HEK293 (cell line): ENCODE data around the gene DHRS4L2.
"Not testable (repeated sequence)": the region's sequence is repeated elsewhere in the genome, so short reads cannot be mapped to it uniquely, and the experiment has no call there.

ENCODE experiments used
- CTCF ChIP-seq: fragments of 450-650 bp; formaldehyde crosslinking; IDR thresholded peaks from 2 replicates; pipeline ENCODE4 v1.5.1; 2016; ENCODE audit warnings: missing biosample characterization, missing genetic modification characterization
- MEIS1 ChIP-seq: sonication (generic); formaldehyde crosslinking; IDR thresholded peaks from 2 replicates; pipeline ENCODE4 v1.8.1; 2022; ENCODE audit warnings: missing genetic modification reagents, mild to moderate bottlenecking, borderline replicate concordance
- OSR2 ChIP-seq: fragments of 450-650 bp; formaldehyde crosslinking; IDR thresholded peaks from 2 replicates; pipeline ENCODE4 v1.5.1; 2016; ENCODE audit warnings: missing biosample characterization, missing genetic modification characterization
- PRDM6 ChIP-seq: fragments of 450-650 bp; formaldehyde crosslinking; IDR thresholded peaks from 2 replicates; pipeline ENCODE4 v1.5.1; 2017; ENCODE audit warnings: missing biosample characterization, missing genetic modification characterization
- ZBTB11 ChIP-seq: fragments of 450-650 bp; formaldehyde crosslinking; conservative IDR thresholded peaks from 2 replicates; pipeline ENCODE4 v1.5.1; 2016; ENCODE audit warnings: low read depth, missing biosample characterization, missing genetic modification characterization
- ZNF10 ChIP-seq: fragments of 450-650 bp; formaldehyde crosslinking; IDR thresholded peaks from 2 replicates; pipeline ENCODE4 v1.5.1; 2017; ENCODE audit warnings: missing biosample characterization, missing genetic modification characterization
- ZNF114 ChIP-seq: fragments of 450-650 bp; formaldehyde crosslinking; IDR thresholded peaks from 2 replicates; pipeline ENCODE4 v1.5.0; 2017; ENCODE audit warnings: missing biosample characterization, missing genetic modification characterization
- ZNF223 ChIP-seq: fragments of 450-650 bp; formaldehyde crosslinking; IDR thresholded peaks from 2 replicates; pipeline ENCODE4 v1.5.1; 2016; ENCODE audit warnings: missing biosample characterization, missing genetic modification characterization
- ZNF274 ChIP-seq, 2 experiments: fragments of 200-500 bp in 1 of 2; fragments of 450-650 bp in 1 of 2; sonication (Bioruptor generic) in 1 of 2; formaldehyde crosslinking in 1 of 2; IDR thresholded peaks; 2 replicates each; pipeline versions ENCODE4 v1.5.1 to v1.6.1; 2014 to 2016; ENCODE audit warnings: borderline replicate concordance in 1 of 2, inconsistent platforms in 1 of 2, low read length in 1 of 2, missing biosample characterization in 1 of 2, missing genetic modification characterization in 1 of 2
- ZNF704 ChIP-seq: fragments of 450-650 bp; formaldehyde crosslinking; IDR thresholded peaks from 2 replicates; pipeline ENCODE4 v1.5.1; 2016; ENCODE audit warnings: missing biosample characterization, missing genetic modification characterization

- TF ChIP-seq PRDM6 (tag by site-specific recombination); ZBTB11 (tag by site-specific recombination); ZNF10 (tag by site-specific recombination); CTCF (tag by site-specific recombination); ZNF114 (tag by site-specific recombination); OSR2 (tag by site-specific recombination); ZNF704 (tag by site-specific recombination); ZNF223 (tag by site-specific recombination); ZNF274 (IDR thresholded peaks at IDR 0.05; ENCODE audit: low read length); ZNF274 (tag by site-specific recombination; IDR thresholded peaks at IDR 0.05; ENCODE audit: borderline replicate concordance); MEIS1: not testable (repeated sequence)
Measured at GRCh38 chr14:23949069-23949468, 39.7 kb upstream of the DHRS4L2 start.
